BLaER1 (cell line): ENCODE results near the gene ACYP1.
"Not testable (repeated sequence)": the region's sequence is repeated elsewhere in the genome, so short reads cannot be mapped to it uniquely, and the experiment has no call there.

Experiments used
- H3K27ac ChIP-seq: shearing (Covaris generic); formaldehyde crosslinking; 2 replicates; pipeline ENCODE4 v1.8.1; 2022
- H3K27me3 ChIP-seq: shearing (Covaris generic); formaldehyde crosslinking; 2 replicates; pipeline ENCODE4 v1.8.1; 2022
- H3K36me3 ChIP-seq: shearing (Covaris generic); formaldehyde crosslinking; 2 replicates; pipeline ENCODE4 v1.8.1; 2022
- H3K4me1 ChIP-seq: shearing (Covaris generic); formaldehyde crosslinking; 2 replicates; pipeline ENCODE4 v1.8.1; 2022
- H3K4me2 ChIP-seq: shearing (Covaris generic); formaldehyde crosslinking; 2 replicates; pipeline ENCODE4 v1.8.1; 2022
- H3K4me3 ChIP-seq: shearing (Covaris generic); formaldehyde crosslinking; 2 replicates; pipeline ENCODE4 v1.8.1; 2022
- H3K9ac ChIP-seq: shearing (Covaris generic); formaldehyde crosslinking; 2 replicates; pipeline ENCODE4 v1.8.1; 2022
- H3K9me3 ChIP-seq: shearing (Covaris generic); formaldehyde crosslinking; 2 replicates; pipeline ENCODE4 v1.8.1; 2022
- H4K20me1 ChIP-seq: shearing (Covaris generic); formaldehyde crosslinking; 2 replicates; pipeline ENCODE4 v1.8.1; 2022
- Cebpa-rat ChIP-seq: shearing (Covaris generic); IDR thresholded peaks from 2 replicates; pipeline ENCODE4 v1.8.1; 2022

The ACYP1 gene

GRCh38 chr14:75069121-75069810, 5.4 kb upstream of the ACYP1 start, which contains the start of gene ZC2HC1C:
ZC2HC1C (plus strand) TSS chr14:75069641; CDS start chr14:75070574, 933 bp downstream.
- no peak for TF ChIP-seq Cebpa-rat
- Histone ChIP-seq H3K4me3 (peak within 1 kb of the TSS; percentile 61), H3K36me3 (no peaks in the 10 kb centered on the region), H3K9ac (peak within 1 kb of the TSS; percentile 42; the same call in 1 of the 2 replicates), H3K4me2 (peak within 1 kb of the TSS; percentile 75), H3K9me3 (no peaks in the 10 kb centered on the region), H3K4me1 (peaks cover 25% of the 10 kb centered on the region), H3K27ac (no peak within 1 kb of the TSS), H4K20me1 (no peaks in the 10 kb centered on the region), H3K27me3 (peaks cover 28% of the 10 kb centered on the region)

- H3K4me1 ChIP-seq: peaks cover 26% of the 10 kb centered on the region
- H3K27me3 ChIP-seq: peaks cover 28% of the 10 kb centered on the region
- no peaks in the 10 kb centered on the region for H3K9me3 ChIP-seq
- H4K20me1 ChIP-seq: no peaks in the 10 kb centered on the region
- H3K4me2 ChIP-seq: peak overlapping the region; percentile 75
- H3K36me3 ChIP-seq: no peaks in the 10 kb centered on the region
- no peak overlapping the region for H3K27ac ChIP-seq
- H3K9ac ChIP-seq: peak overlapping the region; percentile 42; the same call in 1 of the 2 replicates
- TF ChIP-seq Cebpa-rat: no peak
- H3K4me3 ChIP-seq: peak overlapping the region; percentile 61
Observed at GRCh38 chr14:75068294-75069120, 4.7 kb upstream of the ACYP1 start.

GRCh38 chr14:75067765-75068164, 3.9 kb upstream of the ACYP1 start:
- H4K20me1 ChIP-seq, H3K9me3 ChIP-seq, H3K4me3 ChIP-seq, H3K4me2 ChIP-seq, H3K27ac ChIP-seq, H3K9ac ChIP-seq, H3K36me3 ChIP-seq: not testable (repeated sequence)
- H3K27me3 ChIP-seq: peaks cover 28% of the 10 kb centered on the region
- H3K4me1 ChIP-seq: peaks cover 25% of the 10 kb centered on the region

DNA sequence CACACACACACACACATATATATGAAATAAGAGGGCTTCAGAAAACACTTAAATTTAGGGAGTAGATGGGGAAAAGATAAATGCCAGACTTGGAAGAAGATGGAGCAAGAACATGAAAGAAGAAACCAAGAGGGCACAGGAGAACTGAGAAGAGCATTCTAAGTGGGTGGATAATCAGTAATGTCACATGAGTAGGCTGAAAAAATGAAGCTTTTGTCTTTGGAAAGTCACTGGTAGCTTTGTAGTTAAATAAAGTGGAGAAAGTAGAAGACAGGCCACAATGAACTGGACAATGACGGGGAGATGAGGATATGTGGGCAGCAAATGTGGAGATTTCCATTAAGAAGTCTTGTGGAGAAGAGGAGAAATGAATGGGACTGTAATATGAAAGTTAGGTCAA, 3.4 kb upstream of the ACYP1 start:
- no peaks in the 10 kb centered on the region for H3K36me3 ChIP-seq
- no peaks in the 10 kb centered on the region for H4K20me1 ChIP-seq
- H3K27me3 ChIP-seq: peaks cover 28% of the 10 kb centered on the region
- H3K4me2 ChIP-seq: no peak overlapping the region
- H3K27ac ChIP-seq: no peak overlapping the region
- no peak overlapping the region for H3K4me3 ChIP-seq
- H3K9ac ChIP-seq: no peak overlapping the region
- peaks cover 30% of the 10 kb centered on the region for H3K4me1 ChIP-seq
- no peak for TF ChIP-seq Cebpa-rat
- no peaks in the 10 kb centered on the region for H3K9me3 ChIP-seq

- H3K4me1 ChIP-seq: peaks cover 30% of the 10 kb centered on the region
- TF ChIP-seq Cebpa-rat: no peak
- H3K4me2 ChIP-seq: no peak overlapping the region
- H3K36me3 ChIP-seq: no peaks in the 10 kb centered on the region
- no peak overlapping the region for H3K9ac ChIP-seq
- no peaks in the 10 kb centered on the region for H4K20me1 ChIP-seq
- H3K27ac ChIP-seq: no peak overlapping the region
- H3K9me3 ChIP-seq: no peaks in the 10 kb centered on the region
- H3K27me3 ChIP-seq: peaks cover 28% of the 10 kb centered on the region
- no peak overlapping the region for H3K4me3 ChIP-seq
Observed at GRCh38 chr14:75066691-75067090, 2.9 kb upstream of the ACYP1 start.

DNA sequence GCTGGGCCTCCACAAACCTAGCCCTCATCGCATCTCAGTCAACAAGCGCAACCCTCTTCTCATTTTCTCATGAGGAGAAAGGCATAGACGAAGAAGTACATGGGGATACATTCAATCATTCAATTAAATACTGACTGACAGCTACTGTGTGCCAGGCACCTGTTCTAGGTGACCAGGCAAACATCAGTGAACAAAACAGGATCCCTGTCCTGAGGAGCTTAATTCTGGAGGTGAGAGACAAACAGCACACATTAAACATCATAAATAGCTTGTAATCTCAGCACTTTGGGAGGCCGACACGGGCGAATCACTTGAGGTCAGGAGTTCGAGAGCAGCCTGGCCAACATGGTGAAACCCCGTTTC, 362 bp upstream of the ACYP1 start:
- H3K27me3 ChIP-seq: peaks cover 17% of the 10 kb centered on the region
- peak overlapping the region; percentile 79 for H3K4me3 ChIP-seq
- H3K27ac ChIP-seq: no peak overlapping the region
- peaks cover 25% of the 10 kb centered on the region for H3K4me1 ChIP-seq
- H3K36me3 ChIP-seq: peaks cover 14% of the 10 kb centered on the region
- peak overlapping the region; percentile 82 for H3K9ac ChIP-seq
- no peaks in the 10 kb centered on the region for H4K20me1 ChIP-seq
- H3K4me2 ChIP-seq: peak overlapping the region; percentile 93
- no peak for TF ChIP-seq Cebpa-rat
- H3K9me3 ChIP-seq: peaks cover 9% of the 10 kb centered on the region

GRCh38 chr14:75063013-75063412, 811 bp downstream of the ACYP1 start:
- no peak for TF ChIP-seq Cebpa-rat
- peaks cover 20% of the 10 kb centered on the region for H3K36me3 ChIP-seq
- peaks cover 9% of the 10 kb centered on the region for H3K9me3 ChIP-seq
- H3K4me1 ChIP-seq: peaks cover 16% of the 10 kb centered on the region
- no peak overlapping the region for H3K27ac ChIP-seq
- peak overlapping the region; percentile 79 for H3K4me3 ChIP-seq
- H3K27me3 ChIP-seq: peaks cover 5% of the 10 kb centered on the region
- peak overlapping the region; percentile 82 for H3K9ac ChIP-seq
- no peaks in the 10 kb centered on the region for H4K20me1 ChIP-seq
- peak overlapping the region; percentile 93 for H3K4me2 ChIP-seq

DNA sequence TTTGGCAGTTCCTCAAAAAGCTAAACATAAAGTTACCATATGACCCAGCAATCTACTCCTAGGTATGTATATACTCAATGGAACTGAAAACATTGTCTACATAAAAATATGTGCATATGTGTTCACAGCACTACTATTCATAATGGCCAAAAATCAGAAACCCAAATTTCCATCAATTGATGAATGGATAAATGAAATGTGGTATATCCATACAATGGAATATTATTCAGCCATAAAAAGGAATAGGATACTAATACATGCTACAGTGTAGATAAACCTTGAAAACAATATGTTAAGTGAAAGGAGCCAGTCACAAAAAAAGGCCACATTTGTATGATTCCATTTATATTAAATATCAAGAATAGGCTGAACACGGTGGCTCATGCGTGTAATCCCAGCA, 3.4 kb downstream of the ACYP1 start:
- peaks cover 16% of the 10 kb centered on the region for H3K4me1 ChIP-seq
- H3K9ac ChIP-seq: no peak overlapping the region
- peaks cover 9% of the 10 kb centered on the region for H3K9me3 ChIP-seq
- peaks cover 20% of the 10 kb centered on the region for H3K36me3 ChIP-seq
- H3K4me2 ChIP-seq: no peak overlapping the region
- no peaks in the 10 kb centered on the region for H4K20me1 ChIP-seq
- TF ChIP-seq Cebpa-rat: no peak
- no peaks in the 10 kb centered on the region for H3K27me3 ChIP-seq
- no peak overlapping the region for H3K4me3 ChIP-seq
- H3K27ac ChIP-seq: no peak overlapping the region

GRCh38 chr14:75059642-75060041, 4.2 kb downstream of the ACYP1 start:
- no peak overlapping the region for H3K4me2 ChIP-seq
- H3K27me3 ChIP-seq: no peaks in the 10 kb centered on the region
- H3K4me1 ChIP-seq: peaks cover 16% of the 10 kb centered on the region
- peaks cover 9% of the 10 kb centered on the region for H3K9me3 ChIP-seq
- TF ChIP-seq Cebpa-rat: no peak
- H3K9ac ChIP-seq: no peak overlapping the region
- H3K36me3 ChIP-seq: peaks cover 20% of the 10 kb centered on the region
- no peaks in the 10 kb centered on the region for H4K20me1 ChIP-seq
- no peak overlapping the region for H3K27ac ChIP-seq
- H3K4me3 ChIP-seq: no peak overlapping the region

- Histone ChIP-seq H3K36me3 (peaks cover 10% of the 10 kb centered on the region; the same call in 1 of the 2 replicates), H3K4me3 (no peak overlapping the region), H3K27ac (no peak overlapping the region), H3K27me3 (peaks cover 27% of the 10 kb centered on the region), H4K20me1 (0 out of 2 replicates have a peak, but pooled peaks cover under 1% of the 10 kb centered on the region), H3K9ac (no peak overlapping the region), H3K4me2 (no peak overlapping the region), H3K9me3 (no peaks in the 10 kb centered on the region; the same call in 1 of the 2 replicates), H3K4me1 (peaks cover 14% of the 10 kb centered on the region; the same call in 1 of the 2 replicates)
- TF ChIP-seq Cebpa-rat: no peak
Observed at GRCh38 chr14:75054421-75054820, 9.4 kb downstream of the ACYP1 start.
